ENCODE measurements around the gene SNIP1.

DNA sequence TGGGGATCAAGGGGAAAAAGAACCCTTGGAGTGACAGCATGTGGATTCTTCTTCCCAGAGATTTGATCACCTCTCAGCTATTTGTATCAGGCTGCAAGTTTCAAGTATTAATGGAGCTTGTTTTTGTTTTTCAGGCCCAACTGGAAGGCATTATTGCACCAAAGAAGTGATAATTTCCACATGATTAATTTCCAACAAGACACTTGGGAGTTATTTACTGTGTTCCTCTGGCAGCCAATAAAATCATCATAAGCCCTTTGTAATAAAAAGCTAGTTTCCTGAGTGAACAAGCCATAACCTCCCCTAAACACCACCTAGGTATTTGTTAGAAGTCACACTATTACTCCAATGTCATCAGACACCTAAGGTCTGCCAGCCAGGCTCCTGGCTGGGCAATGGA lies 10.8 kb upstream of the SNIP1 start:
- TF ChIP-seq POLR2A (IDR thresholded peaks at IDR 0.05): no peak
- TF ChIP-seq, protein P1, sequence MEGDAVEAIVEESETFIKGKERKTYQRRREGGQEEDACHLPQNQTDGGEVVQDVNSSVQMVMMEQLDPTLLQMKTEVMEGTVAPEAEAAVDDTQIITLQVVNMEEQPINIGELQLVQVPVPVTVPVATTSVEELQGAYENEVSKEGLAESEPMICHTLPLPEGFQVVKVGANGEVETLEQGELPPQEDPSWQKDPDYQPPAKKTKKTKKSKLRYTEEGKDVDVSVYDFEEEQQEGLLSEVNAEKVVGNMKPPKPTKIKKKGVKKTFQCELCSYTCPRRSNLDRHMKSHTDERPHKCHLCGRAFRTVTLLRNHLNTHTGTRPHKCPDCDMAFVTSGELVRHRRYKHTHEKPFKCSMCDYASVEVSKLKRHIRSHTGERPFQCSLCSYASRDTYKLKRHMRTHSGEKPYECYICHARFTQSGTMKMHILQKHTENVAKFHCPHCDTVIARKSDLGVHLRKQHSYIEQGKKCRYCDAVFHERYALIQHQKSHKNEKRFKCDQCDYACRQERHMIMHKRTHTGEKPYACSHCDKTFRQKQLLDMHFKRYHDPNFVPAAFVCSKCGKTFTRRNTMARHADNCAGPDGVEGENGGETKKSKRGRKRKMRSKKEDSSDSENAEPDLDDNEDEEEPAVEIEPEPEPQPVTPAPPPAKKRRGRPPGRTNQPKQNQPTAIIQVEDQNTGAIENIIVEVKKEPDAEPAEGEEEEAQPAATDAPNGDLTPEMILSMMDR (IDR thresholded peaks at IDR 0.05 in 4 of 5, conservative IDR thresholded peaks at IDR 0.05 in 1 of 5): no peak

Measured in gastrocnemius medialis (tissue), 4 donors.